ENCODE measurements around the gene NAXD. TPM values are rescaled to one million over a fixed set of nuclear protein-coding genes. Genes with fewer than 3 reads are reported as not detected.

The NAXD gene
- total RNA-seq, 4 donors from 2014 or later = 12.9 to 37.8 (median 33.3) TPM

DNA sequence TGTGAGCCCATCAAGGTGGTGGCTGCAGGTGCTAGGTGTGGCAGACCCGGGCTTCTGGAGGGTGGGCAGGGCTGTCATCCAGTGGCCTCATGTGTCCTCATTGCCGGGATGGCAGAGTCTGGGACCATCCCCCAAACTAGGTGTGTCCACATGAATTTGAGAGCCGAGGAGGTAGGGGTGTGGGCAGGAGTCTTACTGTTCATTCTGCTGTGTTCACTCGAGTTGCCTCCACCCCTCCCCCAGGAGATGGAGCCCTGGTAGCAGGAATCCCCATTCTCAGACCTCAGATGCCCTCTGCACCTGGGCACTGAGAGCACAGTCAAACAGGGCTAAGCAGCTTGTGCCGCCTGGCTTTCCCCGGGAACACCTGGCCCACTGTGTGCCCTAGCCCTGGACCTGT is 22.4 kb downstream of the NAXD start:
- Histone ChIP-seq H3K4me1 (no peaks in the 10 kb centered on the region), H3K27ac (no peak overlapping the region), H3K36me3 (peaks cover 0 to 31% (median 13%) of the 10 kb centered on the region in 4 donors), H3K4me3 (no peak overlapping the region), H3K27me3 (no peaks in the 10 kb centered on the region), H3K9me3 (no peaks in the 10 kb centered on the region)
- WGBS, 2 donors (ENCODE audit: low coverage in 1 of 2) = 66% methylated on average over 6 of the region's 6 CpGs; no CpG with 5 or more reads in 1 of the 2 donors
- no peak for DNase-seq
- intact Hi-C loops (cut with DNase I; ENCODE audit: low total_unique reads) (no loop called here), in situ Hi-C loops (cut with MboI; ENCODE audit: low pct_ligation_motif_present in 1 of 4, low pct_unique_long_range_greater_than_20kb in 1 of 4, low sequenced_read_pairs in 3 of 4) (no loop called here)
- TF ChIP-seq, protein P1, sequence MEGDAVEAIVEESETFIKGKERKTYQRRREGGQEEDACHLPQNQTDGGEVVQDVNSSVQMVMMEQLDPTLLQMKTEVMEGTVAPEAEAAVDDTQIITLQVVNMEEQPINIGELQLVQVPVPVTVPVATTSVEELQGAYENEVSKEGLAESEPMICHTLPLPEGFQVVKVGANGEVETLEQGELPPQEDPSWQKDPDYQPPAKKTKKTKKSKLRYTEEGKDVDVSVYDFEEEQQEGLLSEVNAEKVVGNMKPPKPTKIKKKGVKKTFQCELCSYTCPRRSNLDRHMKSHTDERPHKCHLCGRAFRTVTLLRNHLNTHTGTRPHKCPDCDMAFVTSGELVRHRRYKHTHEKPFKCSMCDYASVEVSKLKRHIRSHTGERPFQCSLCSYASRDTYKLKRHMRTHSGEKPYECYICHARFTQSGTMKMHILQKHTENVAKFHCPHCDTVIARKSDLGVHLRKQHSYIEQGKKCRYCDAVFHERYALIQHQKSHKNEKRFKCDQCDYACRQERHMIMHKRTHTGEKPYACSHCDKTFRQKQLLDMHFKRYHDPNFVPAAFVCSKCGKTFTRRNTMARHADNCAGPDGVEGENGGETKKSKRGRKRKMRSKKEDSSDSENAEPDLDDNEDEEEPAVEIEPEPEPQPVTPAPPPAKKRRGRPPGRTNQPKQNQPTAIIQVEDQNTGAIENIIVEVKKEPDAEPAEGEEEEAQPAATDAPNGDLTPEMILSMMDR (IDR thresholded peaks at IDR 0.05) = no peak
- TF ChIP-seq EP300 (IDR thresholded peaks at IDR 0.05; ENCODE audit: low read depth) = no peak
- TF ChIP-seq POLR2AphosphoS5 (IDR thresholded peaks at IDR 0.05) = no peak
- TF ChIP-seq POLR2A (IDR thresholded peaks at IDR 0.05) = no peak

- no peak overlapping the region for H3K4me3 ChIP-seq
- intact Hi-C loops (cut with DNase I; ENCODE audit: low total_unique reads) = no loop called here
- no peaks in the 10 kb centered on the region for H3K9me3 ChIP-seq
- no peak for DNase-seq
- H3K27me3 ChIP-seq = no peaks in the 10 kb centered on the region
- WGBS, 2 donors (ENCODE audit: low coverage in 1 of 2) = 89 to 91% methylated on average over 5 to 23 of the region's 23 CpGs
- in situ Hi-C loops (cut with MboI; ENCODE audit: low pct_ligation_motif_present in 1 of 4, low pct_unique_long_range_greater_than_20kb in 1 of 4, low sequenced_read_pairs in 3 of 4) = no loop called here
- H3K27ac ChIP-seq = no peak overlapping the region
- H3K36me3 ChIP-seq = peaks cover 0 to 31% (median 13%) of the 10 kb centered on the region in 4 donors
- H3K4me1 ChIP-seq = no peaks in the 10 kb centered on the region
- no peak for TF ChIP-seq POLR2A (IDR thresholded peaks at IDR 0.05)
These were observed 22.9 kb downstream of the NAXD start for GRCh38 chr13:110638257-110638656.

DNA sequence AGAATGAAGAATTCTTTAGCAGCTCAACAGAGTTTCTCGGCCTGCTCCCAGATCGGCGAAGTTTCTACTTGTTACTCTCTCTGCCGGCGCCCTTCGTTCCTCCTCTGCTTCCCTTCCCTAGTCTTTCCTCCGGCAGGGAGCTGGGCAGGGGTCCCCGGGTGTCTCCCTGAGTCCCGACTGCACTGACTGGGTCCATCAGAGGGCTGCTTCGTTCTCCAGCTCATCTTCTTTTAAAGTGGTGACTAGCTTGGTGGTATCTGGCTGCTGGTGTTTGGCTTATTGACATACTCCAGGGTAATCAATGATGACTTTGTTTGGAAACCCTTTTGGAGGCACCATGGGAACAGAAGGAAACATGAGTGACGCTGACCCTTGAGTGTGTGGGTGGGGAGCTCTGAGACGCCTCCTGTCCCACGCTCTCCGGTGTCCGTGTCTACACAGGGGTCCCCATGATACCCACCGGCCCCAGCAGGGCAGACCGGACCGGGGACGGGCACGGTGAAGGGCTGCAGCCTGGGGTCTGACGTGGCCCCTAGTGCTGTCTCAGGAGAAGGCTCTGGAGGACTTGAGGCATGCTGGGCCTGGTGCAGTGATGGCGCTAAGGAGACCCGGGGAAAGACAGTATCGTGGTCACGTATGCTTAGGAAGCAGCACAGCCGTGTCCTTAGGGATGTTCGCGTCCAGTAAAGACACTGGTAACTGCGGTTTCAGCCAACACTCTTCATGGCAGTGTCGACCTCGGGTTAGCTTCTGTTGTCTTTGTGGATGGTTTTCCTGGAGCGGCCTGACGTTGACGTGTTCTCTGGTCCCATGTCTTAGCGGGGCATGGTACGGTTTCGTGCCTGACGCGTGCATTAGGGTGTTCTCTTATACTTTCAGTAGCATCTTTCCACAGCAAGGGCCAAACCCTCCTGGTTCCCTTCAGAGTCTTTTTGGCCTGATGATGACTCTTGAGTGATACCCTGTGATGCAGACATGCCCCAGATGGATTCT is 23.8 kb downstream of the NAXD start:
- WGBS, 2 donors (ENCODE audit: low coverage in 1 of 2) = 86 to 91% methylated on average over 7 to 39 of the region's 39 CpGs
- Histone ChIP-seq H3K36me3 (peaks cover 0 to 31% (median 13%) of the 10 kb centered on the region in 4 donors), H3K27me3 (no peaks in the 10 kb centered on the region), H3K9me3 (no peaks in the 10 kb centered on the region), H3K4me3 (no peak overlapping the region), H3K27ac (peak overlapping the region in 1 of 4 donors; percentile 24), H3K4me1 (no peaks in the 10 kb centered on the region)
- TF ChIP-seq, protein P1 (IDR thresholded peaks at IDR 0.05) = no peak
- TF ChIP-seq POLR2AphosphoS5 (IDR thresholded peaks at IDR 0.05) (no peak), EP300 (IDR thresholded peaks at IDR 0.05; ENCODE audit: low read depth) (no peak), POLR2A (IDR thresholded peaks at IDR 0.05) (no peak)
- in situ Hi-C loops (cut with MboI; ENCODE audit: low pct_ligation_motif_present in 1 of 4, low pct_unique_long_range_greater_than_20kb in 1 of 4, low sequenced_read_pairs in 3 of 4) (no loop called here), intact Hi-C loops (cut with DNase I; ENCODE audit: low total_unique reads) (no loop called here)
- no peak for DNase-seq

GRCh38 chr13:110639935-110640334 is 24.6 kb downstream of the NAXD start:
- in situ Hi-C loops (cut with MboI; ENCODE audit: low pct_ligation_motif_present in 1 of 4, low pct_unique_long_range_greater_than_20kb in 1 of 4, low sequenced_read_pairs in 3 of 4) (no loop called here), intact Hi-C loops (cut with DNase I; ENCODE audit: low total_unique reads) (no loop called here)
- Histone ChIP-seq H3K27me3 (no peaks in the 10 kb centered on the region), H3K4me3 (no peak overlapping the region), H3K36me3 (peaks cover 0 to 26% (median 12%) of the 10 kb centered on the region in 4 donors), H3K4me1 (peaks cover 0 to 7% (median 2%) of the 10 kb centered on the region in 4 donors), H3K27ac (peak overlapping the region in 3 of 4 donors; percentile 4 to 49 (median 24)), H3K9me3 (no peaks in the 10 kb centered on the region)
- no peak for TF ChIP-seq POLR2A (IDR thresholded peaks at IDR 0.05)
- TF ChIP-seq EP300 (IDR thresholded peaks at IDR 0.05; ENCODE audit: low read depth) = no peak
- no peak for TF ChIP-seq POLR2AphosphoS5 (IDR thresholded peaks at IDR 0.05)
- TF ChIP-seq, protein P1 (IDR thresholded peaks at IDR 0.05) = no peak
- DNase-seq = no peak
- 77% methylated on average over 5 of the region's 5 CpGs; no CpG with 5 or more reads in 1 of the 2 donors for WGBS, 2 donors (ENCODE audit: low coverage in 1 of 2)

All from transverse colon (tissue), 4 donors.